ENCODE measurements around the gene CLEC1A. TPM values are rescaled to one million over a fixed set of nuclear protein-coding genes. Genes with fewer than 3 reads are reported as not detected.
"Not testable (repeated sequence)": the region's sequence is repeated elsewhere in the genome, so short reads cannot be mapped to it uniquely, and the experiment has no call there.

CLEC1A gene
- total RNA-seq, 2 donors from 2014 or later = 1.7 to 1.8 TPM

DNA sequence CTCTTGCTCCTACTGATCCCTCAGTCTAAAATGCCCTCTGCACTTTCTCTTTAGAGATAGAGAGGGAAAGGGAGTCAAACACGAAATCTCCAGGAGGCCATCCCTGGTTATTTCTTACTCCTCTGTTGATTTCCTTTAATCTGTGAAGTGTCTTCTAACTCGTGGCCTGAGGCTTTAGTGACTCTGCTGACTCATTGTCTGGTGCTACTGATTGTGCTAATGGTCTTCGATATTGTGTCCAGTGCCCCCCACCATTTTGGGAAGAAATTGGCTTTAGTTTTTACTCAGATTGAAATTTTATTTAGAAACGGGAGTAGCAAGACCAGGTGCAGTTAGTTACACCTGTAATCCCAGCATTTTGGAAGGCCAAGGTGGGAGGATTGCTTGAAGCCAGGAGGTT, 67.5 kb downstream of the CLEC1A start:
- H3K4me3 ChIP-seq = no peak overlapping the region
- intact Hi-C loops (cut with DNase I) = no loop called here
- H3K36me3 ChIP-seq = no peaks in the 10 kb centered on the region
- H3K4me1 ChIP-seq = no peaks in the 10 kb centered on the region
- no peak overlapping the region for H3K9ac ChIP-seq (ENCODE audit: low read depth in 2 of 2, low read length in 2 of 2)
- no peak for DNase-seq
- no peaks in the 10 kb centered on the region for H3K27me3 ChIP-seq
- H3K9me3 ChIP-seq = no peaks in the 10 kb centered on the region
- H3K27ac ChIP-seq = no peak overlapping the region
- TF ChIP-seq CTCF (IDR thresholded peaks at IDR 0.05) = no peak

DNA sequence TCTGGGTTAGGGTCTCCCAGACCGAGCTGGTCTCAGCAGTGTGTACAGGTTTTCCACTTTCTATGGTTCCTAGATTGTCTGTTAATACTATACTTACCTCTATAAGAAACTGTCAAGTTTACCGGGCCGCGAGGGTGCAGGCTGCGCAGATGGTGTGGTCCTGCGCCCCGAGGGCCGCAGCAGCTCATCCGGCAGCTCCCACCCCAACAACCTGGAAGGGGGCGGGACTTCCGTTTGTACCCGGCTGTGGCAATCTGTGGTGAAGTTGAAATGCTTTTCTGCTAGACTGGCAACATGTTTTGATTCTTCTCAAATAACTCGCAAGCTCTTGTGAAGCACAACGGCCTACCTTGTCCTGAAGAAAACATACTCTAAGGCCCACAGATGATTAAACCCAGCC, 68.3 kb downstream of the CLEC1A start, which contains the start of gene CLEC9A:
CLEC9A (plus strand) TSS at position 237 of the 400 bp plus-strand sequence. CDS start 22,006 bp downstream, outside the sequence.
- Histone ChIP-seq H3K4me1 (no peaks in the 10 kb centered on the region), H3K9ac (ENCODE audit: low read depth in 2 of 2, low read length in 2 of 2) (no peak within 1 kb of the TSS), H3K27ac (no peak within 1 kb of the TSS)

DNA sequence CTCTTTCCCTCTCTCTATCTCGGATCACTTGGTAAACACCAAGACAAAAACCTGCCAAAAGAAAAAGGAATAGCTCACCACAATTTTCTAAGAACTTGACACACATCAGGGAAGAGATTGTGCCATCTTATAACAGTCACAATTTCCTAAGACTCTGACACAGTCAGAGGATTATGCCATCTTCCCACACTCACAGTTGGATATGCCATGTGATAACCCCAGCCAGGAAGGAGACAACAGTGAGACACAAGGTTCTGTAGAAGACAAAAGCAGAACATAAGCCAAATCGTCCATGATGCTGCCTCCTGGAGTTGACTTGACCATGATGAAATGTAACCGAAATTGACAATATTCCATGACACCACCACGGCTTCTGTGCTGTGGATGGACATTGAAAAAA, 71.1 kb downstream of the CLEC1A start:
- H3K4me1 ChIP-seq = no peaks in the 10 kb centered on the region

More for the DNA sequence above, 68.3 kb downstream of the CLEC1A start, which contains the start of gene CLEC9A:
- no peak for DNase-seq
- H3K9me3 ChIP-seq = no peaks in the 10 kb centered on the region
- H3K36me3 ChIP-seq = no peaks in the 10 kb centered on the region
- H3K27me3 ChIP-seq = no peaks in the 10 kb centered on the region
- intact Hi-C loops (cut with DNase I) = no loop called here
- no peak within 1 kb of the TSS for H3K4me3 ChIP-seq
- TF ChIP-seq CTCF (IDR thresholded peaks at IDR 0.05) = no peak

DNA sequence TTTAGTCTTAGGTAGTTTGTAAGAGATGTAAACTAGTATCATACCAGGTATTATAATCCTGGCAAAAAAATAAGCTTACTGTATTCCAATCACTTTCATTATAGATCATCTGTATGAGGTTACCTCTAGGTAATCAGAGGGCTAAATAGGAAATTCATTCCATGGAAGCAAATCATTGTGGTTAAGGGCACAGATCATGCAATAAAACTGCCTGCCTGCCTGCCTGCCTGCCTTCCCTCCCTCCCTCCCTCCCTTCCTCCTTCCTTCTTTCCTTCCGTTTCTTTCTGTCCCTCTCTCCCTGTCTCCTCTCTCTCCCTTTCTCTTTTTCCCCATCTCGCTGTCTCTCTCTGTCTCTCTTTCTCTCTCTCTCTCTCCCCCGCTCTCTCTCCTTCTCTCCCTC, 71.5 kb downstream of the CLEC1A start:
- no peak overlapping the region for H3K27ac ChIP-seq

More for the DNA sequence above, 71.1 kb downstream of the CLEC1A start:
- Histone ChIP-seq H3K36me3 (no peaks in the 10 kb centered on the region), H3K9me3 (no peaks in the 10 kb centered on the region), H3K27me3 (no peaks in the 10 kb centered on the region), H3K4me3 (no peak overlapping the region), H3K27ac (no peak overlapping the region), H3K9ac (ENCODE audit: low read depth in 2 of 2, low read length in 2 of 2) (no peak overlapping the region)
- intact Hi-C loops (cut with DNase I) = no loop called here
- DNase-seq = no peak
- TF ChIP-seq CTCF (IDR thresholded peaks at IDR 0.05) = no peak

DNA sequence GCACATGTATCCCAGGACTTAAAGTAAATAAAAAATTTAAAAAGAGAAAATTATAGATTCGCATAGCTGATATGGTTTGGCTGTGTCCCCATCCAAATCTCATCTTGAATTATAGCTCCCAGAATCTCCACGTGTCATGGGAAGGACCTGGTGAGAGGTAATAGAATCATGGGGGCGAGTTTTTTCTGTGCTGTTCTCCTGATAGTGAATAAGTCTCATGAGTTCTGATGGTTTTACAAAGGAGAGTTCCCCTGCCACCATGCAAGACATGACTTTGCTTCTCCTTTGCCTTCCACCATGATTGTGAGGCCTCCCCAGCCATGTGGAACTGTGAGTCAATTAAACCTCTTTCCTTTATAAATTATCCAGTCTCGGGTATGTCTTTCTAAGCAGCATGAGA, 72.1 kb downstream of the CLEC1A start:
- H3K4me3 ChIP-seq; H3K9ac ChIP-seq (ENCODE audit: low read depth in 2 of 2, low read length in 2 of 2); DNase-seq; intact Hi-C loops (cut with DNase I); H3K36me3 ChIP-seq; H3K4me1 ChIP-seq; H3K27me3 ChIP-seq; H3K9me3 ChIP-seq; H3K27ac ChIP-seq: not testable (repeated sequence)

More for the DNA sequence above, 71.5 kb downstream of the CLEC1A start:
- Histone ChIP-seq H3K4me3 (no peak overlapping the region), H3K9ac (ENCODE audit: low read depth in 2 of 2, low read length in 2 of 2) (no peak overlapping the region), H3K36me3 (no peaks in the 10 kb centered on the region), H3K9me3 (no peaks in the 10 kb centered on the region), H3K4me1 (no peaks in the 10 kb centered on the region), H3K27me3 (no peaks in the 10 kb centered on the region)
- intact Hi-C loops (cut with DNase I) = no loop called here
- DNase-seq = no peak
- no peak for TF ChIP-seq CTCF (IDR thresholded peaks at IDR 0.05)

DNA sequence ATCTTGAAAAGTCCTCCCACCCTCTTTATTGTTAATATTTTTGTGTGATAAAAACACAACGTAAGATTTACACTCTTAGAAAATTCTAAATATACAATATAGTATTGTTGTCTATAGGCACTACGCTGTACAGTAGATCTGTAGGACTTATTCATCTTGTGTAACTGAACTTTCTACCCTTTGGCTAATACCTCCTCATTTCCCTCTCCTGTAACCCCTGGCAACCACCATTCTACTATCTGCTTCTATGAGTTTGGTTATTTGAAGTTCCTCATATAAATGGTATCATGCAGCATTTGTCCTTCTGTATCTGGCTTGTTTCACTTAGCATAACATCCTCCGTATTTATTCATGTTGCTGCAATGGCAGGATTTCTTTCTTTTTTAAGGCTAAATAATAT, 73.5 kb downstream of the CLEC1A start:
- H3K9ac ChIP-seq (ENCODE audit: low read depth in 2 of 2, low read length in 2 of 2) = no peak overlapping the region
- no peak for DNase-seq
- intact Hi-C loops (cut with DNase I) = no loop called here
- no peak overlapping the region for H3K27ac ChIP-seq
- H3K4me1 ChIP-seq = no peaks in the 10 kb centered on the region
- H3K4me3 ChIP-seq = no peak overlapping the region
- H3K9me3 ChIP-seq = no peaks in the 10 kb centered on the region
- H3K36me3 ChIP-seq = no peaks in the 10 kb centered on the region
- no peak for TF ChIP-seq CTCF (IDR thresholded peaks at IDR 0.05)
- H3K27me3 ChIP-seq = no peaks in the 10 kb centered on the region

All from colonic mucosa (tissue), 4 donors.